HG03108 (cell line): Measurements from ENCODE around the gene PLB1.
"Not testable (repeated sequence)": the region's sequence is repeated elsewhere in the genome, so short reads cannot be mapped to it uniquely, and the experiment has no call there.

Source experiments
- ATAC-seq: cut with Tn5 transposase; IDR thresholded peaks from one replicate; pipeline ENCODE4 v1.9.1; 2021; ENCODE audit warnings: moderate library complexity; ENCODE audit not compliant: unreplicated experiment

Gene PLB1

DNA sequence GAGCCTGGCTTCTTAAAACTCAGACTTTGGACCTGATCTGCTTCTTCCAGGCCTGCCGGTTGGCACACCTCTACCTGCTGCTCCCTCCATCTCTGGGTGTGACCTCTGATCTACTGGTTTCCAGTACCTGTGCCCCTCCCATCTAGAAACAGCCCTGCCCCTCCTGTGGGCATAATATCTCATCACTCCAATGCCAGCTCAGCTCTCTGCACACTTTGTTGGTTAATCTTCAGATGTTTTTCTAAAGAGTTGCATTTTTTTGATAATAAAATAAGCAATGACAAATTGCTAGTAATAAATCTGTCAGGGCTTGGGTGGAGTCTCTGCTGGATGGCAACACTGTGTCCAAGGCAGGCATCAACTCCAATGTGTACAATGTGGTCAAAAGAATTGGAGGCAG is 166.2 kb downstream of the PLB1 start:
- no peak for ATAC-seq

DNA sequence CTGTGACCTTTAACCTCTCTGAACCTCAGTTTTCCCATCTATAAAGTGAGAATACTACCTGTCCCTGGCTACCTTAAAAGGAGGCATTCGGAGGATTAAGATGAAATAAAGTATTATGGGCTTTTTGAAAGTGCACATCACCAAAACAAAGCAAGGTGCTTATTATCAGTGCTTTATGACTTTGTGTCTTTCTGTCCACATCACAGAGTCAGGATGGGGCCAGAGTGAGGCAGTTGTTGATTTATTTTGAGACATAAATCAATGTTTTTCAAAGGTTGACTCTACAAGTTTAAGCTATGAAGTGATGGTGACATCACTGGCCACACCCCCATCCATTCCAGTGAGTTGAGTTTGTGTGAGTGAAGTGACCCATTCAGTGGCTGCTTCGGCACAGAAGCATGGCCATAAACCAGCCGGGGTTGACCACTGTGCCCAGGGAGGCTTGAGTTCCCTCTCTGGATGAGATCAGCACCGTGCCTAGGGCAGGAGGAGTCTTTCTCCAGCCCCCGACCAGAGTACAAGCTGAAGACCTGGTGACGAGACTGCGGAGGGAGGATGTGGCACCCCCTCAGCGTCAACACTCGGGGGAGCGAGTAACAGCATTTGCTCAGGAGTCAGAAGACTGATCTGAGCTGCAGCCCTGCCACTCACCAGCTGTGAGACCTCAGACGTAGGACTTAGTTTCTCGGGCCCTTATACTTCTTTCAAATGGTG is 166.8 kb downstream of the PLB1 start:
- ATAC-seq: no peak

DNA sequence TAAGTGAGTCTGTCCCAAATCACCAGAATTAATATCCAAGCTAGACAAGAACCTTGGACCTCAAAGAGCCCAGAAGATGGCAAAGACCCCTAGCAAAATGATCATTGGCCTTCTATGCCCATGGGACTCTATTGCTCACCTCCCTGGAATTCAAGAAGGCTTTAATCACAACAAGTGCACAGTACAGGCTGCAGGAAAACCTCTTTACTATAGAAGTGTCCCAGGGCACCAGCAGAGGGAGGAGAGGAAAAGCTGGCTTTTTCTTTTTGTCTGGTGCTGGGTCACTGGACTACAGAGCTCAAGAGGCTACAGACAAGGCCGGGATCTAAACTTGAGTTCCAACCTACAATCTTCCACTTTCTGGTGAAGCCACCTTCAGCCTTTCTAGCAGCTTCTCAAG is 167.5 kb downstream of the PLB1 start:
- ATAC-seq: no peak

DNA sequence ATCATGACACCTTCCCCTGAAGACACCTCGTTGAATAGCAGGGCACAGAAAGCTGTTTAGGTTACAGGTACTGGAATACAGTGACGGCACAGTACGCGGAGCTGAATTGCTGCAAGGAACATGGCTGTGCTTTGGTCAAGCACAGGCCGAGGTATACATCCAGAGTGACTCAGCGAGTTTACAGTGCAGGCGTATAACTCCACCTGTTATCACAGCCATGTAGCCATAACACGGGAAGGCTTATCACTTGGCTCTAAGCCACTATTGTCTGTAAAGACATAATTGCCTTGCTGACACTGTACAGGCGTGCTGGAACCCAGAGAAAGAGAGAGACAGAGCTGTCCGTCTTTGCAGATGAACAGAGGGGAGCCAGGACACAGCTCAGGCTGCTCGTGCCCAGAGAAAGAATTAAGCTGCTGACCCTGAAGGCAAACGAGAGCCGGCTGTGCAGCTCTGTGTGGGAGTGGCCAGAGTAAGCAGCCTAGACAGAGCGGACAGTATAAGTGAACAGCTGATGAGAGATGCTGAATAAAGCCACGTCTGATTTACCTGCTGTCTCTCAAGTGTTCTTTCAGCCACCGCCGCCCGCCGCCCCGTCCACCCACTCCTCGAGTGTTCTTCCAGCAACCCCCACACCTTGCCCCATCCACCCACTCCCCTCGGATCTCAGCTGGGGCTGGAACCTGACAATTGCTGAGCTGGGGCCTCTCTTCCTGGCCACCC is 168.4 kb downstream of the PLB1 start:
- no peak for ATAC-seq

DNA sequence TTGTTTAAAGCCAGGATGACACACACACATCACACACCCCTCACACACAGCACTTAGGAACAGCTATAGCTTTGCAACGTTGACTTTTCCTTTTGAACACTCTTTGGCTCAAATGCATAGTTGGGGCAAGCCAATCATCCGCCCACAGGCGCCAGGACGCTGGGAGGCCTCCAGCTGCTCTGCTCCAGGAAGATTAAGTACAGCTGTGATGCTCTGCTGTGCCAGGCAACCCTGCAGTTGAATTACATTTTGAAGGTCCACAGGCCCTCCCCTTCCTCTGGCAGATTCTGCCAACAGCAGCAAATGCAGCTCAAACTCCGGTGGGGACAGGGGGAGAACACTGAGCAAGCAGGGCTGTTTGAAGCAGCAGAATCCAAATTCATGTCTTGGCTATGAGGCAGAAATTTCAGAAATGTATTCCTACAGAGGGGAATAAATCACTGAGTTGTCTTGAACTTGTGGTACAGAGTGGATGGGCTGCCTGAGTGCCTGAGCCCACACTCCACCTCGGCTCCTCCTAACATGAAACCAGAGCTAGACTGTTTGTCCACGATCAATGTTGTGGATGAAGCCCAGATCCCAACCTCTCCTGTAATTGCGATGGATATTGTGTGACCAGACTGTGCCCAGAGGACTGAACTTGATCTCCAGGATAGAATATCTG is 169.3 kb downstream of the PLB1 start:
- ATAC-seq: no peak

GRCh38 chr2:28665811-28666377 is 170.0 kb downstream of the PLB1 start:
- ATAC-seq: not testable (repeated sequence)

DNA sequence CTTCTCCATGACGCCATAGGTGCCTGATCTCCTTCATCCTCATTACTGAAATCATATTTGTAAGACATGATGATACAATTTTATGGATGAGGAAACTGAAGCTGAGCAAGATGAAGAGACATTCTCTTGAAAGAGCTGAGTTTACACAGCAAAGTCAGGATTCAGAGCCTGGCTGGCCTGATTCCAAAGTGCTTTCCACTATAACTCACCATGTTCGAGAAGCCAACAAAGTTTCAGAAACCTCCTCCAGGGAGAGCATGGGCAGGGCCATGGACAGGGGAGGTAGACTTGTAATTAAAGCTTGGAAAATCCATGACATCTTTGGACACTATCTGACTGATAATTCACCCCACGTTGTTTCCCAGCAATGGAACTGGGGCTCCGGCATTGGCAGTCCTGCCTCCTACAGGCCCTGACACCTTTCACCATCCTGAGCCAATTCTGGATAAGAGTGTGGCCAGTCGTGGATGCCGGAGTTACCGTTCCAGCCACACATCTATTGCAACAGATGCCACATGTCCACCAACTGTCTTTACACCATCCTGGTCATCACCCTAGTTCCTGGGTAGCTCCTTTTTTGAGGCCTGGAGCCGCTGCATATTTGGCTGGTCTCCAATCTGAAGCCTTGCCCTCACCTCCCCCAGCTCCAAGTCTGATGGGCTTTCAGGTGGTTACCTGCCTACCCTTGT is 170.8 kb downstream of the PLB1 start:
- no peak for ATAC-seq

GRCh38 chr2:28667261-28667660 is 171.4 kb downstream of the PLB1 start:
- no peak for ATAC-seq

DNA sequence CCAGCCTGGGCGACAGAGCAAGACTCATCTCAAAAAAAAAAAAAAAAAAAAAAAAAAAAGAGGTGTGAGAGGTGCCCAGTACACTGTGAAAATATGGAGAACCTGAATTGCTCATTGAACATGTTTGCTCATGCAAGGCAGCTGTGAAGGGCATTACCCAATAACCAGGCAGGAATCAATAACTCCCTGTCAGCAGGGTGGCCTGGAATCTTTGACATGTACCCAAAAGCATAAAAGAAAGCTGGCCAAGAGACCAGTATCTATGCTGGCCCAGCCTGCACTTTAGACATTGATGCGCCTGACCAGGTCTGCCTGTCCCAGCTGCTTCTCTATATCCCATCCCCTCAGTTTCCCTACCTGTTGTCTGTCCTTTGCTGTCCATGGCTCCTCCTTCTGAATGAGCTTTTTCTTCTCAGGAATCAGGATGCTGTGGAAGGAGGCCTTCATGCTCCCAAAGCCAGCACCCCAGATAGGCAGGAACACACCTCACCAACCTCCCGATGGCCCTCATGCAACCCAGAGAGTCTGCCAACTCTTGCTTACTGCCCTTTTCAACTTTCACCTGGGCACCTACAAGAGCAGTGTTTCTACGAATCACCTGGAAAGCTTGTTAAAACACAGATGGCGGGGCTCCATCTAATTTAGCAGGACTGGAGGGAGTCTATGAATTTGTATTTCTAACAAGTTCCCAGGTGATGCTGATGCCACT is 172.4 kb downstream of the PLB1 start:
- ATAC-seq: no peak

DNA sequence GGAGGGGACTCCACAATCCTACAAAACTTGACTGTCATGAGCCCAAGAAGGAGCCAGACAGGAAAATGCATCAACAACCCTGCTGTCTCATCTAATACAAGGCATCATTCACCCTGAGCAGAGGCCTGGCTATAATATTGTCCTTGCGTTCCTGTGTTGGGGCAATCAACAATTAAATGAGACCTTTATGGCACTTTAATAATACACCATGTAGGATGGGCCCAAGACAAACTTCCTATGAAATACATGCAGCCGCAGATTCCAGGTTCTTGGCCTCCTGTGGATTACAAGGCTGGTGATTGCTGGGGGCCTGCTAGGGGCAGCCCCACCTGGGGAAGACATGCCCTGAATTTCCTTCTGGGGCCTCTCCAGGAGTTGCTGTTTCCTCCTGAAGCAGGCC is 173.0 kb downstream of the PLB1 start:
- no peak for ATAC-seq

DNA sequence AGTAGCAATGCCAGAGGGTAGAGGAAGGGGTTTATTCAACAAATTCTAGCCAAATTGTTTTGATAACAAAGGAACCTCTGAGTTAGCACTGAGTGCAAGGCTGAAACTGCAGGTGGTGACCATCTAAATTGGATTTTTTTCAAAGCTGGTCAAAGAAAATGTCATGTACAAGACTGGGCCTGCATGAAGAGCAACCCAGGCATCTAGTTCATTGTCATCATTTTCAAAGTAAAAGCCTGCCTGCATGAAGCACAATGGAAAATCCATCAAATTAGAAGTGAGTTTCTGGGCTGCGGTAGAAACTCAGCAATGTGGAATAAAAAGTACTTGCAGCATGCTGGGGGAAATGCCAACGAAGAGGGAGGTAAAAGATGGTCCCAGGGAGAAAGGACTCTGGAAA is 175.0 kb downstream of the PLB1 start:
- ATAC-seq: no peak

DNA sequence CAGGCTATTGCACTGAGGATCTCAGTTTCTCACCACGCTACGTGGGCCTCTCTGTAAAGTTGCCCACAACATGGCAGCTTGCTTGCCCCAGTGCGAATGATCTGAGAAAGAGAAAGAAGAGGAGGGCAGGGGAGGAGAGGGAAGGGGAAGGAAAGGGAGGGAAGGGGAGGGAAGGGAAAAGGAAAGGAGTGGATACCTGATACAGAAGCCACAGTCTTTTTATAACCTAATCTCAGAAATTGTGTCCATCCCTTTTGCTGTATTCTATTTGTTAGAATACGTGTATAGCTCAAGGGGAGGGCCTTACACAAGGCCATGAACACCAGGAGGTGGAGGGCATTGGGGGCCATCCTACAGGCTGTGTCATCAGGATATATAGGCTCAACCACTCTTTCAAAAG is 177.5 kb downstream of the PLB1 start:
- ATAC-seq: no peak

DNA sequence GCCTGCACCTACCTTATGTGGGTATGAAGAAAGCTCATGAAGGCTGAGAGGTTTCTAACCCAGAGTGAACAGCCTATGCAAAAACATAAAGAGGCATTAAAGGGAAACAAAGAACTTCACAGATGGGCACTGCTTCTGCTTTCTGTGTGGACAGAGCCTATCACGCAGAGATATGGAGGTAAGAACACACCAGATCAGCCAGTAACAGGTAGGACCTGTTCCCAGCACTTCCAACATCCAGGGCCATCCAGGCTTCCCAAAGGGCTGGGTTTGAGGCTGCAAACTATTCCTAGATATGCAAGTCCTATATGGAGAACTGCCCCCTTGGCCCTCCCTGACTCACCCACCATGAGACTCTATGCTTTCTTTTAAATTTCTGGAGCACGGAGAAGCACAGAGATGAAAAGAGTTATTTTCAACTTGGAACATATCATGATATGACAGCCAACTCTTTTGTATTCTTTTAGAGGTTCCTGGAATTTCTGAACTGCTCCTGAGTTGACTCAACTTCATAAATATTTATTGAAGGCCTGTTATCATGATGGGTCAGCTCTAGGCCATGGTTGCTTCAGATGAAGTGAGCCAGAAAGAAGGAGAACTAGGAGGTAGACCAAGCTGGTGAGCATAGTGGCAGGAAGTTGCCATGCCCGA is 178.3 kb downstream of the PLB1 start:
- ATAC-seq: no peak

DNA sequence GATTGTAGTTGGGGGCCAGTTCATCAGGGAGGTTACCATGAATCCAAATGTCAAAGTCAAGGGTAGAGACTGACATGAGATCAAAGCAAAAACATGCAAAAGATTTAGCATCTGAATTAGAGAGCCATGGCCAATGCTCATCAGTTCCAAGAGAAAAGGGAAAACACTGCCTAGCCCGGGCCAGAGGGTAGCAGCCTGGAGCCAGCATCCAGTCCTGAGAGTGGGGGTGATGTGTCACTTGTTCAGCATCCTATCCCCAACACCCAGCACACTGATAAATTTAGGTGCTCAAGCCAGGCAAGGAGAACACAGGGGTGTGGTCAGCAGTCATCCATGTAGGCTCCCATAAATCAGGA is 178.8 kb downstream of the PLB1 start:
- no peak for ATAC-seq

GRCh38 chr2:28676152-28676835 is 180.4 kb downstream of the PLB1 start:
- no peak for ATAC-seq

- ATAC-seq: no peak
Observed at GRCh38 chr2:28678175-28678855, 182.5 kb downstream of the PLB1 start.

GRCh38 chr2:28678944-28679343 is 183.1 kb downstream of the PLB1 start:
- ATAC-seq: no peak

GRCh38 chr2:28680657-28681056 is 184.8 kb downstream of the PLB1 start:
- ATAC-seq: no peak

DNA sequence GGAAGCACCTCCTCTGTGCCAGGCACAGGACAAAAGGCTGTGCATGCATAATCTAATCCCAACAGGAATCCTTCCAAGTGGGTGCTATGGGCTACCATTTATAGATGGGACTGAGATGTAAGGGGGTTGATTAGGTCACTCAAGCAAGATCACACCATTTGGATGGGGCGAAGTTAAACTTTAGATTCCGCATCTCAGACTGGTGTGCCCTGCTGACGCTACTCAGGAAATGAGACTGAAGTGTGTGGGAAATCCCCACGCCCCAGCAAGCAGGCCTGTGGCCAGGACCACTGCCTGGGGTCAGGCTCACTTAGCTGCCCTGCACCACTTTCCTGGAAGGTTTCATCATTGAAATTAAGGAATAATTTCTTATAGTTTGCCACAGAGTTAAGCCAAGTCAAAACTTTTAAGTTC is 185.3 kb downstream of the PLB1 start:
- ATAC-seq: peak; percentile 95
